H9 (cell line): ENCODE measurements around the gene SPTBN2. TPM values are rescaled to one million over a fixed set of nuclear protein-coding genes. Genes with fewer than 3 reads are reported as not detected.

Source experiments
- DNase-seq: peaks from one replicate; pipeline ENCODE4 v3.0.0-alpha.2; 2017
- H2AFZ ChIP-seq: one replicate; pipeline ENCODE4 v1.6.1; 2013; ENCODE audit warnings: mild to moderate bottlenecking, low read length, control low read depth, moderate library complexity
- H2AK5ac ChIP-seq: 2 replicates; pipeline ENCODE4 v1.6.1; 2013; ENCODE audit warnings: low read length, control low read depth, mixed read lengths; ENCODE audit not compliant: insufficient read length
- H2BK120ac ChIP-seq: one replicate; pipeline ENCODE4 v1.6.1; 2013; ENCODE audit warnings: low read depth, mild to moderate bottlenecking, low read length, control low read depth, inconsistent platforms; ENCODE audit not compliant: poor library complexity, severe bottlenecking
- H2BK12ac ChIP-seq: 2 replicates; pipeline ENCODE4 v1.6.1; 2013; ENCODE audit warnings: low read length, control low read depth, mixed read lengths, low read depth; ENCODE audit not compliant: insufficient read length
- H2BK15ac ChIP-seq: 2 replicates; pipeline ENCODE4 v1.6.1; 2013; ENCODE audit warnings: low read depth, low read length, control low read depth
- H2BK20ac ChIP-seq: one replicate; pipeline ENCODE4 v1.6.1; 2013; ENCODE audit warnings: low read depth, mild to moderate bottlenecking, low read length, control low read depth, inconsistent platforms; ENCODE audit not compliant: poor library complexity, severe bottlenecking
- H2BK5ac ChIP-seq: 2 replicates; pipeline ENCODE4 v1.6.1; 2013; ENCODE audit warnings: low read length, control low read depth, mixed read lengths; ENCODE audit not compliant: insufficient read length
- H3K14ac ChIP-seq: 2 replicates; pipeline ENCODE4 v1.6.1; 2013; ENCODE audit warnings: low read length, control low read depth; ENCODE audit not compliant: insufficient read depth
- H3K18ac ChIP-seq: 2 replicates; pipeline ENCODE4 v1.6.1; 2013; ENCODE audit warnings: low read depth, mild to moderate bottlenecking, mixed read lengths, low read length, control low read depth; ENCODE audit not compliant: insufficient read length
- H3K23ac ChIP-seq: 2 replicates; pipeline ENCODE4 v1.6.1; 2013; ENCODE audit warnings: low read length, control low read depth, mixed read lengths, low read depth; ENCODE audit not compliant: insufficient read length
- H3K23me2 ChIP-seq: 2 replicates; pipeline ENCODE4 v1.6.1; 2013; ENCODE audit warnings: low read depth, mild to moderate bottlenecking, mixed read lengths, low read length, control low read depth; ENCODE audit not compliant: insufficient read length, poor library complexity, severe bottlenecking
- H3K27ac ChIP-seq: 2 replicates; pipeline ENCODE4 v1.5.1; 2013; ENCODE audit warnings: low read length, control low read depth, mixed read lengths, low read depth; ENCODE audit not compliant: insufficient read length
- H3K27me3 ChIP-seq: 2 replicates; pipeline ENCODE4 v1.6.1; 2013; ENCODE audit warnings: low read length, control low read depth, inconsistent platforms; ENCODE audit not compliant: insufficient read depth
- H3K4ac ChIP-seq: 2 replicates; pipeline ENCODE4 v1.6.1; 2013; ENCODE audit warnings: low read depth, mild to moderate bottlenecking, control low read depth, inconsistent platforms, low read length, moderate library complexity
- H3K4me1 ChIP-seq: 2 replicates; pipeline ENCODE4 v1.6.1; 2013; ENCODE audit warnings: low read length, control low read depth, inconsistent platforms; ENCODE audit not compliant: insufficient read depth
- H3K4me2 ChIP-seq: 2 replicates; pipeline ENCODE4 v1.6.1; 2013; ENCODE audit warnings: low read length, control low read depth, mixed read lengths; ENCODE audit not compliant: insufficient read length, insufficient read depth
- H3K56ac ChIP-seq: 2 replicates; pipeline ENCODE4 v1.6.1; 2013; ENCODE audit warnings: low read depth, mild to moderate bottlenecking, mixed read lengths, low read length, control low read depth; ENCODE audit not compliant: insufficient read length
- H3K79me1 ChIP-seq: 2 replicates; pipeline ENCODE4 v1.6.1; 2013; ENCODE audit warnings: low read depth, mild to moderate bottlenecking, moderate library complexity, low read length, control low read depth, inconsistent platforms; ENCODE audit not compliant: insufficient read depth, poor library complexity, severe bottlenecking
- H3K79me2 ChIP-seq: 2 replicates; pipeline ENCODE4 v1.6.1; 2013; ENCODE audit warnings: low read length, control low read depth, inconsistent platforms; ENCODE audit not compliant: insufficient read depth
- H3K9ac ChIP-seq: 2 replicates; pipeline ENCODE4 v1.6.1; 2013; ENCODE audit warnings: low read length, control low read depth, mixed read lengths; ENCODE audit not compliant: insufficient read length; ENCODE audit errors: extremely low read depth
- H3K9me3 ChIP-seq: one replicate; pipeline ENCODE4 v1.6.1; 2013; ENCODE audit warnings: low read depth, low read length, inconsistent platforms; ENCODE audit not compliant: control insufficient read depth
- H3T11ph ChIP-seq: one replicate; pipeline ENCODE4 v1.6.1; 2013; ENCODE audit warnings: mild to moderate bottlenecking, low read length, control low read depth, inconsistent platforms
- H4K20me1 ChIP-seq: one replicate; pipeline ENCODE4 v1.6.1; 2013; ENCODE audit not compliant: control insufficient read depth, insufficient read length, insufficient read depth
- H4K5ac ChIP-seq: 2 replicates; pipeline ENCODE4 v1.6.1; 2013; ENCODE audit warnings: low read depth, mild to moderate bottlenecking, mixed read lengths, low read length, control low read depth; ENCODE audit not compliant: insufficient read length
- H4K8ac ChIP-seq: replicated peaks from 2 replicates; pipeline ENCODE4 v1.6.1; 2013; ENCODE audit warnings: low read length, control low read depth, mixed read lengths, low read depth; ENCODE audit not compliant: insufficient read length
- H4K91ac ChIP-seq: 2 replicates; pipeline ENCODE4 v1.6.1; 2013; ENCODE audit warnings: low read depth, mild to moderate bottlenecking, moderate library complexity, mixed read lengths, low read length, control low read depth; ENCODE audit not compliant: insufficient read length
- H3K27ac Mint-ChIP-seq, 3 experiments: 2 replicates in 2 of 3; 3 replicates in 1 of 3; pipeline ENCODE4 v1.8.0; 2020 to 2021; ENCODE audit warnings: mixed read lengths in 3 of 3, mild to moderate bottlenecking in 1 of 3, moderate library complexity in 1 of 3
- H3K27me3 Mint-ChIP-seq: 2 replicates; pipeline ENCODE4 v1.8.0; 2021; ENCODE audit warnings: low read depth, mild to moderate bottlenecking, moderate library complexity, mixed read lengths
- H3K36me3 Mint-ChIP-seq, 3 experiments: 2 replicates in 2 of 3; 3 replicates in 1 of 3; pipeline ENCODE4 v1.8.0; 2020 to 2021; ENCODE audit warnings: low read depth in 3 of 3, mixed read lengths in 3 of 3; ENCODE audit not compliant: insufficient read depth in 1 of 3
- H3K4me1 Mint-ChIP-seq, 2 experiments: 2 replicates each; pipeline ENCODE4 v1.8.0; 2020; ENCODE audit warnings: mixed read lengths in 2 of 2
- H3K4me3 Mint-ChIP-seq, 2 experiments: 2 replicates in 1 of 2; 3 replicates in 1 of 2; pipeline ENCODE4 v1.8.0; 2020 to 2021; ENCODE audit warnings: mild to moderate bottlenecking in 2 of 2, mixed read lengths in 2 of 2, moderate library complexity in 1 of 2
- H3K9me3 Mint-ChIP-seq, 2 experiments: 2 replicates in 1 of 2; 3 replicates in 1 of 2; pipeline ENCODE4 v1.8.0; 2020; ENCODE audit warnings: mild to moderate bottlenecking in 2 of 2, mixed read lengths in 2 of 2, moderate library complexity in 1 of 2
- WGBS: extraction: QIAGEN DNeasy Blood & Tissue Kit; methylation state at CpG from one replicate; pipeline ENCODE4 v1.1.7; 2013; ENCODE audit warnings: missing lambda C conversion rate, low lambda C conversion rate, mixed read lengths; ENCODE audit not compliant: insufficient read length; ENCODE audit errors: extremely low coverage; 5-methylcytosine and 5-hydroxymethylcytosine counted together
- total RNA-seq: library from RNA; stranded (reverse); gene quantifications from 2 replicates; pipeline ENCODE4 v1.2.1, GENCODE V29; 2021
- TF ChIP-seq, protein P1 (sequence below): fragments of 200-600 bp; sonication (generic); conservative IDR thresholded peaks from 3 replicates; pipeline ENCODE4 v1.8.0; 2021; ENCODE audit warnings: antibody characterized with exemption, mild to moderate bottlenecking

SPTBN2 gene
- total RNA-seq, 1 experiment from 2014 or later, result 80.4 TPM

DNA sequence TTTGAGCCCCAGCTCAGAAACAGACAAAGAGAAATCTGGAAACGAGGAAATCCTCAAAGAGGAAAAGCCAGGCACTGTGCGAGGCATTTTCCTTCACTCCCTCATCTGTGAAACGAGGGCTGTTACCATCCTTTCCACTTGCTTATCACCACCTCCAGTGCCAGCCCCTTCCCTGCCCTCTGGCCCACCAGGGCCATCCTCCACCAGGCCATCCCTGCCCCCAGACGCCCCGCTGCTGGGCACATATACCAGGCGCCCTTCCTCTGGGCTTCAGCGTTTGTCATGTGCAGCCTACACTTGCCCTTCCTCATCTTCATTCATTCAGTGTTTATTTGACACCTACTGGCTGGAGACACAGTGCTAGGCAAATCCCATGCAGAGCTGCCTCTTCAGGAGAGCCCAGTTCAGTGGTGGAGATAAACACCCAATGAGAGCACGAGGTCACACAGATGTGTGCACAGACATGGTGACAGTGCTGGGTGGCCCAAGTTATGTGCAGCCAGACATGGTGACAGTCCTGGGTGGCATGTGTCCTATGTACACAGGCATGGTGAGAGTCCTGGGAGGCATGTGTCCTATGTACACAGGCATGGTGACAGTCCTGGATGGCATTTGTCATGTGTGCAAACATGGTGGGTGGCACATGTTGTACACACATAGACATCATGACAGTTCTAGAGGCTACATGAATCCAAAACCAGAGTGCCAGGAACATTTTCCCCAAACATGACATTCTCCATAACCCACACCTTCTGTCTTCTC is 9.7 kb downstream of the SPTBN2 start:
- H2BK12ac ChIP-seq, result no peak overlapping the region
- Mint-ChIP-seq H3K27me3 (no peaks in the 10 kb centered on the region; the same call in 1 of the 2 replicates), H3K9me3 (no peaks in the 10 kb centered on the region; a peak in 1 of 5 replicates), H3K4me3 (no peak overlapping the region; a peak in 1 of 5 replicates), H3K4me1 (peaks cover 46 to 58% of the 10 kb centered on the region in 2 experiments), H3K36me3 (peaks cover 17 to 70% (median 66%) of the 10 kb centered on the region in 3 experiments), H3K27ac (peak overlapping the region in 1 of 3 experiments; percentile 13; a peak in 1 of 7 replicates)
- TF ChIP-seq, protein P1, sequence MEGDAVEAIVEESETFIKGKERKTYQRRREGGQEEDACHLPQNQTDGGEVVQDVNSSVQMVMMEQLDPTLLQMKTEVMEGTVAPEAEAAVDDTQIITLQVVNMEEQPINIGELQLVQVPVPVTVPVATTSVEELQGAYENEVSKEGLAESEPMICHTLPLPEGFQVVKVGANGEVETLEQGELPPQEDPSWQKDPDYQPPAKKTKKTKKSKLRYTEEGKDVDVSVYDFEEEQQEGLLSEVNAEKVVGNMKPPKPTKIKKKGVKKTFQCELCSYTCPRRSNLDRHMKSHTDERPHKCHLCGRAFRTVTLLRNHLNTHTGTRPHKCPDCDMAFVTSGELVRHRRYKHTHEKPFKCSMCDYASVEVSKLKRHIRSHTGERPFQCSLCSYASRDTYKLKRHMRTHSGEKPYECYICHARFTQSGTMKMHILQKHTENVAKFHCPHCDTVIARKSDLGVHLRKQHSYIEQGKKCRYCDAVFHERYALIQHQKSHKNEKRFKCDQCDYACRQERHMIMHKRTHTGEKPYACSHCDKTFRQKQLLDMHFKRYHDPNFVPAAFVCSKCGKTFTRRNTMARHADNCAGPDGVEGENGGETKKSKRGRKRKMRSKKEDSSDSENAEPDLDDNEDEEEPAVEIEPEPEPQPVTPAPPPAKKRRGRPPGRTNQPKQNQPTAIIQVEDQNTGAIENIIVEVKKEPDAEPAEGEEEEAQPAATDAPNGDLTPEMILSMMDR, result no peak
- H3K18ac ChIP-seq, result no peak overlapping the region
- H3K23ac ChIP-seq, result no peak overlapping the region
- H2BK20ac ChIP-seq, result no peak overlapping the region
- H3K27me3 ChIP-seq, result no peaks in the 10 kb centered on the region
- H2AFZ ChIP-seq, result no peak overlapping the region
- H4K91ac ChIP-seq, result no peak overlapping the region
- no peak overlapping the region for H4K8ac ChIP-seq
- H3K14ac ChIP-seq, result no peak overlapping the region
- H3K4me1 ChIP-seq, result peaks cover 7% of the 10 kb centered on the region; the same call in 1 of the 2 replicates
- H3K79me2 ChIP-seq, result no peaks in the 10 kb centered on the region
- no peaks in the 10 kb centered on the region for H3K9me3 ChIP-seq
- no peak overlapping the region for H4K5ac ChIP-seq
- H3K4me2 ChIP-seq, result no peak overlapping the region
- H2BK15ac ChIP-seq, result no peak overlapping the region
- no peak overlapping the region for H3T11ph ChIP-seq
- no peak overlapping the region for H3K4ac ChIP-seq
- no peak for DNase-seq
- H4K20me1 ChIP-seq, result no peaks in the 10 kb centered on the region
- H3K23me2 ChIP-seq, result peaks cover 2% of the 10 kb centered on the region
- H2BK120ac ChIP-seq, result no peak overlapping the region
- no peak overlapping the region for H2BK5ac ChIP-seq
- H2AK5ac ChIP-seq, result no peak overlapping the region
- no CpG with 5 or more reads among the region's 8 CpGs for WGBS
- no peak overlapping the region for H3K27ac ChIP-seq
- no peak overlapping the region for H3K56ac ChIP-seq
- no peaks in the 10 kb centered on the region for H3K79me1 ChIP-seq
- no peak overlapping the region for H3K9ac ChIP-seq
